Type B pancreatic cell (in vitro differentiated cells): ENCODE results near the gene CD244. TPM values are rescaled to one million over a fixed set of nuclear protein-coding genes. Genes with fewer than 3 reads are reported as not detected.

Experiments used
- DNase-seq: peaks from one replicate; pipeline ENCODE4 v3.0.0; 2021; ENCODE audit warnings: mixed read lengths; ENCODE audit not compliant: unreplicated experiment; ENCODE audit errors: extremely low spot score
- H3K27ac Mint-ChIP-seq: 2 replicates; pipeline ENCODE4 v1.8.0; 2021; ENCODE audit warnings: mild to moderate bottlenecking, mixed read lengths
- H3K27me3 Mint-ChIP-seq: 2 replicates; pipeline ENCODE4 v1.8.0; 2021; ENCODE audit warnings: mixed read lengths
- H3K36me3 Mint-ChIP-seq: 2 replicates; pipeline ENCODE4 v1.8.0; 2021; ENCODE audit warnings: mixed read lengths
- H3K4me1 Mint-ChIP-seq: one replicate; pipeline ENCODE4 v1.8.0; 2021; ENCODE audit warnings: mixed read lengths; ENCODE audit not compliant: unreplicated experiment
- H3K4me3 Mint-ChIP-seq: 2 replicates; pipeline ENCODE4 v1.8.0; 2021; ENCODE audit warnings: mild to moderate bottlenecking, mixed read lengths
- H3K9me3 Mint-ChIP-seq: 2 replicates; pipeline ENCODE4 v1.8.0; 2021; ENCODE audit warnings: mixed read lengths
- total RNA-seq: library from RNA; stranded (reverse); gene quantifications from 2 replicates; pipeline ENCODE4 v1.2.1, GENCODE V29; 2021; ENCODE audit warnings: low replicate concordance
- TF ChIP-seq, protein P1 (sequence below): fragments of 200-600 bp; sonication (generic); conservative IDR thresholded peaks from 2 replicates; pipeline ENCODE4 v1.5.0; 2021; ENCODE audit warnings: antibody characterized with exemption, mild to moderate bottlenecking

CD244 gene
- total RNA-seq, 1 donor from 2014 or later: 0.56 TPM

DNA sequence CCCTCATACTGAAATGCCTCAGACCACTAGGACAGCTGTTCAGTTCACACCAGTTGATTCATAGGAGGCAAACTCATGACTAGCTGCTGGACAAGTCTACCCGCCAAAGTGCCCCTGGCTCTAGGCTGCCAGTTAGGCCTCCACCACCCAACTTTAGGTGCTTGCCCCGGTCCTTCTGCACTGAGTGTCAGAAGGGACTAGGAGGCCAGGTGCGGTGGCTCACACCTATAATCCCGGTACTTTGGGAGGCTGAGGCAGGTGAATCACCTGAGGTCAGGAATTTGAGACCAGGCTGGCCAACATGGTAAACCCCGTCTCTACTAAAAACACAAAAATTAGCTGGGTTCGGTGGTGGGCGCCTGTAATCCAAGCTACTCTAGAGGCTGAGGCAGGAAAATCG, 47.8 kb downstream of the CD244 start:
- H3K4me3 Mint-ChIP-seq: no peak overlapping the region

DNA sequence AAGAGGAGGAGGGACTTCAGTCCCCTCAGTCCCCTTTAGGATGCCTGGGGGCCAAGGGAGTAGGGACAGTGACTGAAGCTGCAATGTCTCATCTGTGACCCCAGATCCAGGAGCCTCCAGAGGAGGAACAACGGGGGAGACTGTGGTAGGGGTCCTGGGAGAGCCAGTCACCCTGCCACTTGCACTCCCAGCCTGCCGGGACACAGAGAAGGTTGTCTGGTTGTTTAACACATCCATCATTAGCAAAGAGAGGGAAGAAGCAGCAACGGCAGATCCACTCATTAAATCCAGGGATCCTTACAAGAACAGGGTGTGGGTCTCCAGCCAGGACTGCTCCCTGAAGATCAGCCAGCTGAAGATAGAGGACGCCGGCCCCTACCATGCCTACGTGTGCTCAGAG, 48.4 kb downstream of the CD244 start:
- no peaks in the 10 kb centered on the region for H3K36me3 Mint-ChIP-seq
- H3K27me3 Mint-ChIP-seq: peaks cover 5% of the 10 kb centered on the region
- H3K9me3 Mint-ChIP-seq: peaks cover 5% of the 10 kb centered on the region
- DNase-seq: no peak
- H3K4me3 Mint-ChIP-seq: no peak overlapping the region
- peaks cover 7% of the 10 kb centered on the region for H3K4me1 Mint-ChIP-seq
- no peak overlapping the region for H3K27ac Mint-ChIP-seq
- TF ChIP-seq, protein P1, sequence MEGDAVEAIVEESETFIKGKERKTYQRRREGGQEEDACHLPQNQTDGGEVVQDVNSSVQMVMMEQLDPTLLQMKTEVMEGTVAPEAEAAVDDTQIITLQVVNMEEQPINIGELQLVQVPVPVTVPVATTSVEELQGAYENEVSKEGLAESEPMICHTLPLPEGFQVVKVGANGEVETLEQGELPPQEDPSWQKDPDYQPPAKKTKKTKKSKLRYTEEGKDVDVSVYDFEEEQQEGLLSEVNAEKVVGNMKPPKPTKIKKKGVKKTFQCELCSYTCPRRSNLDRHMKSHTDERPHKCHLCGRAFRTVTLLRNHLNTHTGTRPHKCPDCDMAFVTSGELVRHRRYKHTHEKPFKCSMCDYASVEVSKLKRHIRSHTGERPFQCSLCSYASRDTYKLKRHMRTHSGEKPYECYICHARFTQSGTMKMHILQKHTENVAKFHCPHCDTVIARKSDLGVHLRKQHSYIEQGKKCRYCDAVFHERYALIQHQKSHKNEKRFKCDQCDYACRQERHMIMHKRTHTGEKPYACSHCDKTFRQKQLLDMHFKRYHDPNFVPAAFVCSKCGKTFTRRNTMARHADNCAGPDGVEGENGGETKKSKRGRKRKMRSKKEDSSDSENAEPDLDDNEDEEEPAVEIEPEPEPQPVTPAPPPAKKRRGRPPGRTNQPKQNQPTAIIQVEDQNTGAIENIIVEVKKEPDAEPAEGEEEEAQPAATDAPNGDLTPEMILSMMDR: no peak

More for the DNA sequence above, 47.8 kb downstream of the CD244 start:
- Mint-ChIP-seq H3K27ac (no peak overlapping the region), H3K27me3 (peaks cover 5% of the 10 kb centered on the region), H3K9me3 (peaks cover 5% of the 10 kb centered on the region), H3K4me1 (peaks cover 7% of the 10 kb centered on the region), H3K36me3 (no peaks in the 10 kb centered on the region)
- TF ChIP-seq, protein P1: no peak
- DNase-seq: no peak

DNA sequence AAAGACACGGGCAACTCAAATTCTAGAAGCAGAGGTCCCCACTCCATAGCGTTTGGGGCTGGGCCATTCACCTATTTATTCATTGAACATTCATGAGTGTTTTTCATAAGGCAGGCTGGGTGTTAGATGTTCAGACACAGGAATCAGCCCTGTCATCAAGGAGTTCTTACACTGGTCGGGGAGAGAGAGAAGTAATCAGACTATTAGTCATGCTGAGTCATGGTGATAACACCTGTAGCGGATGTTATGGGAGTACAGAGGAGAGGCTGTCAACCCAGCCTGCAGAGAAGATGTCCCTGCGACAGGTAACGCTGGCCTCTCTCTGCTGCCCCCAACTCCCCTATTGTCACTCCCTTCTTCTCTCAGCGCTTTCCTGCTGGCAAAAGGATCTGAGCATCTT, 49.5 kb downstream of the CD244 start:
- H3K4me1 Mint-ChIP-seq: peaks cover 2% of the 10 kb centered on the region
- no peak overlapping the region for H3K4me3 Mint-ChIP-seq
- DNase-seq: no peak
- no peaks in the 10 kb centered on the region for H3K36me3 Mint-ChIP-seq
- peaks cover 5% of the 10 kb centered on the region for H3K9me3 Mint-ChIP-seq
- peaks cover under 1% of the 10 kb centered on the region for H3K27me3 Mint-ChIP-seq
- peak overlapping the region; percentile 72 for H3K27ac Mint-ChIP-seq
- TF ChIP-seq, protein P1: no peak

DNA sequence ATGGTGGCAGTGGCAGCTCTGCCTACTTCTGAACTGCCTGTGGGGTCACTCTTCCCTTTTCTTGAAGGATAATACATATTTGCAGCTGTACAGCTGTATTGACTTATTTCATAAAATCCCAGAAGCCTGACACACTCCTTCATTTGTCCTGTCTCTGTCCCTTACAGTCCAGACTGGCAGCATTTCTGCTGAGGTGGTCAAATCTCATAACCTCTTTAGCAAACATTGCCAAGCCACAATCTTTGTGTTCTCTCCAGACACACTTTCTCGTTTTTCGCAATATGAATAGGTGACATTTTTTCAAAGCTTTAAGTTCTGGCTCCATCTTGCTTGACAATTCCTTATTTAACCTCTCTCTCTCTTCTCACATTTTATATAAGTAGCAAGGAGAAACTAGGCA, 51.5 kb downstream of the CD244 start:
- no peak overlapping the region for H3K27ac Mint-ChIP-seq

DNA sequence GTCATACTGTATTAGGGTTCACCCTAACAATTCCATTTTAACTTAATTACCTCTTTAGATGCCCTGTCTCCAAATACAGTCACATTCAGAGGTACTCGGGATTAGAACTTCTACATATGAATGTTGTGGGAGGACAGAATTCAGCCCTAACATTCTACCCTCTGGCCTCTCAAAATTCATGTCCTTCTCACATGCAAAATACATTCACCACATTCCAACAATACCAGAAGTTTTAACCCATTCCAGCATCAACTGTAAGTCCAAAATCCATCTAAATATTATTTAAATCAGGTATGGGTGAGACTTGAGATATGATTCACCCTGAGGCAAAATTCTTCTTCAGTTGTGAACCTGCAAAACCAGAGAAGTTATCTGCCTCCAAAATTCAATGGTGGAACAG, 52.2 kb downstream of the CD244 start:
- H3K27me3 Mint-ChIP-seq: no peaks in the 10 kb centered on the region

More for the DNA sequence above, 51.5 kb downstream of the CD244 start:
- Mint-ChIP-seq H3K4me3 (no peak overlapping the region), H3K9me3 (peaks cover 5% of the 10 kb centered on the region), H3K36me3 (no peaks in the 10 kb centered on the region), H3K27me3 (no peaks in the 10 kb centered on the region), H3K4me1 (no peaks in the 10 kb centered on the region)
- TF ChIP-seq, protein P1: no peak
- no peak for DNase-seq

More for the DNA sequence above, 52.2 kb downstream of the CD244 start:
- no peak overlapping the region for H3K4me3 Mint-ChIP-seq
- no peak for DNase-seq
- peaks cover 5% of the 10 kb centered on the region for H3K9me3 Mint-ChIP-seq
- no peaks in the 10 kb centered on the region for H3K4me1 Mint-ChIP-seq
- TF ChIP-seq, protein P1: no peak
- H3K36me3 Mint-ChIP-seq: no peaks in the 10 kb centered on the region
- no peak overlapping the region for H3K27ac Mint-ChIP-seq
